Activated CD4-positive, alpha-beta memory T cell treated with anti-CD3 and anti-CD28 coated beads, Interleukin-2, amount 10 ng/mL, durations not matched to agents 7 days and 5 days (primary cell): ENCODE results near the gene TNIP1. TPM values are rescaled to one million over a fixed set of nuclear protein-coding genes. Genes with fewer than 3 reads are reported as not detected.

Experiments
- CTCF ChIA-PET: fragments of 350-600 bp; sonication (Branson Sonifier 250); formaldehyde crosslinking; loops from one replicate; lab custom pipeline; 2021; ENCODE audit warnings: antibody characterized with exemption, inconsistent platforms; lab: Charles Lee
- POLR2A ChIA-PET: fragments of 350-600 bp; sonication (Branson Sonifier 250); formaldehyde crosslinking; loops from one replicate; lab custom pipeline; 2021; ENCODE audit warnings: antibody characterized with exemption; lab: Charles Lee
- DNase-seq: peaks from one replicate; pipeline ENCODE4 v3.0.0-alpha.2; 2020
- H3K27ac Mint-ChIP-seq: one replicate; pipeline ENCODE4 v1.8.0; 2021; ENCODE audit warnings: mild to moderate bottlenecking, mixed read lengths
- H3K27me3 Mint-ChIP-seq: one replicate; pipeline ENCODE4 v1.8.0; 2021; ENCODE audit warnings: mixed read lengths
- H3K36me3 Mint-ChIP-seq: one replicate; pipeline ENCODE4 v1.8.0; 2021; ENCODE audit warnings: low read depth, mixed read lengths
- H3K4me1 Mint-ChIP-seq: one replicate; pipeline ENCODE4 v1.8.0; 2021; ENCODE audit warnings: mixed read lengths
- H3K4me3 Mint-ChIP-seq: one replicate; pipeline ENCODE4 v1.8.0; 2021; ENCODE audit warnings: mild to moderate bottlenecking, mixed read lengths
- H3K9me3 Mint-ChIP-seq: one replicate; pipeline ENCODE4 v1.8.0; 2021; ENCODE audit warnings: mixed read lengths
- total RNA-seq, 2 experiments: library from RNA; stranded (reverse); gene quantifications; one replicate each; pipeline ENCODE4 v1.2.3, GENCODE V29; 2021

TNIP1 gene
- total RNA-seq, 2 experiments from 2014 or later, result 188 to 201 TPM

GRCh38 chr5:151033217-151033934 is 47.5 kb downstream of the TNIP1 start:
- Mint-ChIP-seq H3K27ac (no peak overlapping the region), H3K4me3 (no peak overlapping the region), H3K27me3 (no peaks in the 10 kb centered on the region), H3K9me3 (no peaks in the 10 kb centered on the region), H3K4me1 (peaks cover 9% of the 10 kb centered on the region), H3K36me3 (peaks cover 87% of the 10 kb centered on the region)
- DNase-seq, result no peak
- ChIA-PET POLR2A (no interaction called here), CTCF (no interaction called here)

GRCh38 chr5:151031554-151031953 is 49.3 kb downstream of the TNIP1 start:
- peaks cover 83% of the 10 kb centered on the region for H3K36me3 Mint-ChIP-seq
- CTCF ChIA-PET, result no interaction called here
- H3K9me3 Mint-ChIP-seq, result no peaks in the 10 kb centered on the region
- no peaks in the 10 kb centered on the region for H3K27me3 Mint-ChIP-seq
- peaks cover 6% of the 10 kb centered on the region for H3K4me1 Mint-ChIP-seq
- no peak overlapping the region for H3K4me3 Mint-ChIP-seq
- H3K27ac Mint-ChIP-seq, result no peak overlapping the region
- DNase-seq, result no peak
- POLR2A ChIA-PET, result no interaction called here

- ChIA-PET CTCF (interaction anchor here (0.7 kb wide), 1 partner anchor 85 kb away, joined by 3 read pairs; no protein-coding TSS in a partner anchor), POLR2A (no interaction called here)
- no peaks in the 10 kb centered on the region for H3K4me1 Mint-ChIP-seq
Measured at GRCh38 chr5:151030379-151030778, 50.5 kb downstream of the TNIP1 start.

GRCh38 chr5:151030056-151030336 is 50.8 kb downstream of the TNIP1 start:
- ChIA-PET CTCF (no interaction called here), POLR2A (no interaction called here)
- Mint-ChIP-seq H3K4me1 (no peaks in the 10 kb centered on the region), H3K27me3 (no peaks in the 10 kb centered on the region), H3K36me3 (peaks cover 80% of the 10 kb centered on the region), H3K4me3 (no peak overlapping the region), H3K27ac (no peak overlapping the region), H3K9me3 (no peaks in the 10 kb centered on the region)
- no peak for DNase-seq

More at GRCh38 chr5:151030379-151030778, 50.5 kb downstream of the TNIP1 start:
- H3K27me3 Mint-ChIP-seq, result no peaks in the 10 kb centered on the region
- H3K36me3 Mint-ChIP-seq, result peaks cover 80% of the 10 kb centered on the region
- DNase-seq, result no peak
- H3K27ac Mint-ChIP-seq, result no peak overlapping the region
- H3K9me3 Mint-ChIP-seq, result no peaks in the 10 kb centered on the region
- no peak overlapping the region for H3K4me3 Mint-ChIP-seq

GRCh38 chr5:151029179-151030055 is 51.4 kb downstream of the TNIP1 start:
- H3K9me3 Mint-ChIP-seq, result no peaks in the 10 kb centered on the region
- no peak for DNase-seq
- POLR2A ChIA-PET, result no interaction called here
- H3K36me3 Mint-ChIP-seq, result peaks cover 78% of the 10 kb centered on the region
- no peak overlapping the region for H3K27ac Mint-ChIP-seq
- no peaks in the 10 kb centered on the region for H3K4me1 Mint-ChIP-seq
- no peaks in the 10 kb centered on the region for H3K27me3 Mint-ChIP-seq
- no peak overlapping the region for H3K4me3 Mint-ChIP-seq
- CTCF ChIA-PET, result no interaction called here

- CTCF ChIA-PET, result no interaction called here
- POLR2A ChIA-PET, result no interaction called here
- Mint-ChIP-seq H3K27ac (no peak overlapping the region), H3K9me3 (no peaks in the 10 kb centered on the region), H3K27me3 (no peaks in the 10 kb centered on the region), H3K4me3 (no peak overlapping the region), H3K36me3 (peaks cover 76% of the 10 kb centered on the region), H3K4me1 (no peaks in the 10 kb centered on the region)
- DNase-seq, result no peak
Measured at GRCh38 chr5:151028717-151029116, 52.1 kb downstream of the TNIP1 start.

GRCh38 chr5:151027961-151028479 is 52.8 kb downstream of the TNIP1 start:
- no peaks in the 10 kb centered on the region for H3K27me3 Mint-ChIP-seq
- no peak overlapping the region for H3K27ac Mint-ChIP-seq
- no peaks in the 10 kb centered on the region for H3K4me1 Mint-ChIP-seq
- H3K9me3 Mint-ChIP-seq, result no peaks in the 10 kb centered on the region
- no peak overlapping the region for H3K4me3 Mint-ChIP-seq
- CTCF ChIA-PET, result no interaction called here
- H3K36me3 Mint-ChIP-seq, result peaks cover 69% of the 10 kb centered on the region
- POLR2A ChIA-PET, result interaction anchor here (1.3 kb wide), 1 partner anchor 97 kb away, joined by 3 read pairs; no protein-coding TSS in a partner anchor
- no peak for DNase-seq

GRCh38 chr5:151026679-151027078 is 54.2 kb downstream of the TNIP1 start:
- no peak overlapping the region for H3K27ac Mint-ChIP-seq
- DNase-seq, result no peak
- peaks cover 63% of the 10 kb centered on the region for H3K36me3 Mint-ChIP-seq
- H3K9me3 Mint-ChIP-seq, result no peaks in the 10 kb centered on the region
- ChIA-PET CTCF (no interaction called here), POLR2A (interaction anchor here (1.3 kb wide), 1 partner anchor 99 kb away, joined by 3 read pairs; no protein-coding TSS in a partner anchor)
- no peaks in the 10 kb centered on the region for H3K4me1 Mint-ChIP-seq
- no peaks in the 10 kb centered on the region for H3K27me3 Mint-ChIP-seq
- no peak overlapping the region for H3K4me3 Mint-ChIP-seq

- peaks cover 60% of the 10 kb centered on the region for H3K36me3 Mint-ChIP-seq
- no peak overlapping the region for H3K4me3 Mint-ChIP-seq
- POLR2A ChIA-PET, result no interaction called here
- no peaks in the 10 kb centered on the region for H3K4me1 Mint-ChIP-seq
- no peaks in the 10 kb centered on the region for H3K9me3 Mint-ChIP-seq
- no peak overlapping the region for H3K27ac Mint-ChIP-seq
- no peak for DNase-seq
- CTCF ChIA-PET, result no interaction called here
- H3K27me3 Mint-ChIP-seq, result peaks cover 1% of the 10 kb centered on the region
Measured at GRCh38 chr5:151026088-151026487, 54.7 kb downstream of the TNIP1 start.

- no peak for DNase-seq
- Mint-ChIP-seq H3K36me3 (peaks cover 55% of the 10 kb centered on the region), H3K27me3 (peaks cover 6% of the 10 kb centered on the region), H3K9me3 (no peaks in the 10 kb centered on the region), H3K4me3 (no peak overlapping the region), H3K27ac (no peak overlapping the region), H3K4me1 (peaks cover 2% of the 10 kb centered on the region)
- ChIA-PET POLR2A (no interaction called here), CTCF (no interaction called here)
Measured at GRCh38 chr5:151025250-151025606, 55.6 kb downstream of the TNIP1 start.

- DNase-seq, result no peak
- ChIA-PET CTCF (no interaction called here), POLR2A (no interaction called here)
- H3K27ac Mint-ChIP-seq, result no peak overlapping the region
- peaks cover 50% of the 10 kb centered on the region for H3K36me3 Mint-ChIP-seq
- peaks cover 8% of the 10 kb centered on the region for H3K27me3 Mint-ChIP-seq
- no peaks in the 10 kb centered on the region for H3K9me3 Mint-ChIP-seq
- no peak overlapping the region for H3K4me3 Mint-ChIP-seq
- peaks cover 2% of the 10 kb centered on the region for H3K4me1 Mint-ChIP-seq
Measured at GRCh38 chr5:151024440-151025249, 56.2 kb downstream of the TNIP1 start.

GRCh38 chr5:151023651-151024050 is 57.2 kb downstream of the TNIP1 start:
- Mint-ChIP-seq H3K9me3 (no peaks in the 10 kb centered on the region), H3K27ac (no peak overlapping the region), H3K4me1 (peaks cover 8% of the 10 kb centered on the region), H3K36me3 (peaks cover 40% of the 10 kb centered on the region), H3K4me3 (no peak overlapping the region), H3K27me3 (peaks cover 8% of the 10 kb centered on the region)
- ChIA-PET POLR2A (no interaction called here), CTCF (no interaction called here)
- DNase-seq, result no peak
